Measurements from ENCODE around the gene SETX.

Gene SETX

GRCh38 chr9:132346177-132346576 is 8.6 kb downstream of the SETX start:
- TF ChIP-seq Cebpa-rat (IDR thresholded peaks at IDR 0.05) = no peak
- H3K9ac ChIP-seq = no peak overlapping the region
- no peaks in the 10 kb centered on the region for H3K27me3 ChIP-seq
- no peak overlapping the region for H3K4me2 ChIP-seq
- peaks cover 13 to 100% (median 79%) of the 10 kb centered on the region in 11 experiments; a peak in 20 of 22 replicates for H4K20me1 ChIP-seq
- H3K4me1 ChIP-seq = peaks cover 15 to 31% (median 26%) of the 10 kb centered on the region in 10 experiments
- no peaks in the 10 kb centered on the region for H3K9me3 ChIP-seq (replicated peaks in 1 of 11)
- H3K4me3 ChIP-seq = no peak overlapping the region
- H3K36me3 ChIP-seq = peaks cover 92 to 99% (median 94%) of the 10 kb centered on the region in 11 experiments
- H3K27ac ChIP-seq = no peak overlapping the region

GRCh38 chr9:132341177-132341840 is 13.5 kb downstream of the SETX start:
- Histone ChIP-seq H3K27me3 (no peaks in the 10 kb centered on the region), H3K9ac (no peak overlapping the region), H3K4me1 (no peaks in the 10 kb centered on the region), H3K36me3 (peaks cover 100% of the 10 kb centered on the region in 11 experiments), H4K20me1 (peaks cover 4 to 100% (median 86%) of the 10 kb centered on the region in 11 experiments; a peak in 18 of 22 replicates), H3K4me2 (no peak overlapping the region), H3K9me3 (replicated peaks in 1 of 11) (no peaks in the 10 kb centered on the region), H3K4me3 (no peak overlapping the region), H3K27ac (no peak overlapping the region)
- TF ChIP-seq Cebpa-rat (IDR thresholded peaks at IDR 0.05) = no peak

- Histone ChIP-seq H3K4me1 (no peaks in the 10 kb centered on the region), H3K4me3 (no peak overlapping the region), H3K36me3 (peaks cover 97 to 100% (median 100%) of the 10 kb centered on the region in 11 experiments)
Observed at GRCh38 chr9:132334364-132334763, 20.4 kb downstream of the SETX start.

DNA sequence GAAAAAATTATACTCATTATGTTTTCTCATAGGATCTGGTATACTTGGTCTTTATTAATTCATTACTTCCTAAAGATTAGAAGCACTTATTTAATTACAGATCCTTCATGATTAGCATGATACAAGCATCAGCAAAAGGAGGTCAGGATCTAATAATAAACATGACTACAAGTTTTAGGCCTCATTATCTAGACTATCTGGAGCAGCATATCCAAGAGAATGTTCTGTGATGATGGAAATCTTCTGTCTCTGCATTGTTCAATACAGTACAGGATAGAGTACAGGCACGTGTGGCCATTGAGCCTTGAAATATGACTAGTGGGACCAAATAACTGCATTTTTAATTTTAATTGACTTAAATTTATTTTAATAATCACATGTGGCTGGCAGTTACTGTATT is 21.2 kb downstream of the SETX start:
- no peaks in the 10 kb centered on the region for H3K27me3 ChIP-seq
- no peaks in the 10 kb centered on the region for H3K4me1 ChIP-seq
- no peak for TF ChIP-seq Cebpa-rat (IDR thresholded peaks at IDR 0.05)
- H3K4me3 ChIP-seq = no peak overlapping the region
- no peak overlapping the region for H3K27ac ChIP-seq
- H3K4me2 ChIP-seq = no peak overlapping the region
- H3K36me3 ChIP-seq = peaks cover 97 to 100% (median 100%) of the 10 kb centered on the region in 11 experiments
- H3K9me3 ChIP-seq (replicated peaks in 1 of 11) = no peaks in the 10 kb centered on the region
- peaks cover 0 to 92% (median 29%) of the 10 kb centered on the region in 11 experiments; a peak in 17 of 22 replicates for H4K20me1 ChIP-seq
- no peak overlapping the region for H3K9ac ChIP-seq

More at GRCh38 chr9:132334364-132334763, 20.4 kb downstream of the SETX start:
- peaks cover 0 to 94% (median 37%) of the 10 kb centered on the region in 11 experiments; a peak in 17 of 22 replicates for H4K20me1 ChIP-seq
- H3K4me2 ChIP-seq = no peak overlapping the region
- H3K27me3 ChIP-seq = no peaks in the 10 kb centered on the region
- H3K9me3 ChIP-seq (replicated peaks in 1 of 11) = no peaks in the 10 kb centered on the region
- TF ChIP-seq Cebpa-rat (IDR thresholded peaks at IDR 0.05) = no peak
- H3K9ac ChIP-seq = no peak overlapping the region
- no peak overlapping the region for H3K27ac ChIP-seq

DNA sequence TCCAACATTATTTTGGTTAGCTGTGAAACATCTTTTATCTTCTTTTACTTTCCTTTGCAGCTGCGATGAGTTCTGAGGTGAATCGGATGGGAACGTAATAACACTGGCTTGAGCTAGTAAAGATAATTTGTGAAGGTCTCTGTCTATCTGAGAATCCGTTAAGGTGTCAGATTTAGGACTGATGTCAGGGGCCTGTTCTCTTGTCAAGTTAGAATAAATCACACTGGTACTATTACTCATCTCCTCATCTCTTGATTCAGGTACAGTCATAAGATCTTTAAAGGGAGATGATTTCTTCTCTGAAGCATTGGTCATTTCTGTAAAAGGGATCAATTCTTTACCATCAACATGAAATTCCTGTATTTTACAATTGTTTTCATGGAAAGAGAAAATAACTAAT is 26.2 kb downstream of the SETX start:
- Histone ChIP-seq H3K36me3 (peaks cover 98 to 100% (median 100%) of the 10 kb centered on the region in 11 experiments), H3K9ac (no peak overlapping the region), H4K20me1 (peaks cover 7 to 86% (median 42%) of the 10 kb centered on the region in 11 experiments; a peak in 18 of 22 replicates), H3K9me3 (replicated peaks in 1 of 11) (0 out of 22 replicates have a peak, but pooled peaks cover 0 to 1% (median 0%) of the 10 kb centered on the region in 11 experiments), H3K27ac (no peak overlapping the region), H3K4me3 (no peak overlapping the region), H3K4me1 (no peaks in the 10 kb centered on the region), H3K4me2 (no peak overlapping the region), H3K27me3 (no peaks in the 10 kb centered on the region)
- no peak for TF ChIP-seq Cebpa-rat (IDR thresholded peaks at IDR 0.05)

GRCh38 chr9:132327537-132327936 is 27.2 kb downstream of the SETX start:
- H3K9ac ChIP-seq = no peak overlapping the region
- H4K20me1 ChIP-seq = peaks cover 7 to 88% (median 52%) of the 10 kb centered on the region in 11 experiments; a peak in 19 of 22 replicates
- H3K4me2 ChIP-seq = no peak overlapping the region
- H3K27me3 ChIP-seq = no peaks in the 10 kb centered on the region
- no peak overlapping the region for H3K4me3 ChIP-seq
- no peak overlapping the region for H3K27ac ChIP-seq
- TF ChIP-seq Cebpa-rat (IDR thresholded peaks at IDR 0.05) = no peak
- H3K4me1 ChIP-seq = no peaks in the 10 kb centered on the region
- 0 out of 22 replicates have a peak, but pooled peaks cover 0 to 5% (median 0%) of the 10 kb centered on the region in 11 experiments for H3K9me3 ChIP-seq (replicated peaks in 1 of 11)
- peaks cover 98 to 100% (median 100%) of the 10 kb centered on the region in 11 experiments for H3K36me3 ChIP-seq

- Histone ChIP-seq H3K27ac (no peak overlapping the region), H3K36me3 (peaks cover 97 to 100% (median 99%) of the 10 kb centered on the region in 11 experiments), H3K4me1 (peaks cover 0 to 14% (median 9%) of the 10 kb centered on the region in 10 experiments; a peak in 14 of 20 replicates), H3K9me3 (replicated peaks in 1 of 11) (0 out of 22 replicates have a peak, but pooled peaks cover 0 to 5% (median 0%) of the 10 kb centered on the region in 11 experiments), H3K4me3 (no peak overlapping the region), H3K4me2 (no peak overlapping the region), H3K9ac (no peak overlapping the region), H3K27me3 (no peaks in the 10 kb centered on the region), H4K20me1 (peaks cover 15 to 95% (median 76%) of the 10 kb centered on the region in 11 experiments; a peak in 20 of 22 replicates)
- no peak for TF ChIP-seq Cebpa-rat (IDR thresholded peaks at IDR 0.05)
Observed at GRCh38 chr9:132324425-132324824, 30.4 kb downstream of the SETX start.

GRCh38 chr9:132319421-132320110 is 35.2 kb downstream of the SETX start:
- Histone ChIP-seq H3K9me3 (replicated peaks in 1 of 11) (0 out of 22 replicates have a peak, but pooled peaks cover 0 to 5% (median 0%) of the 10 kb centered on the region in 11 experiments), H3K27ac (no peak overlapping the region), H3K4me2 (peak overlapping the region in 7 of 11 experiments; percentile 22 to 63 (median 36); a peak in 11 of 22 replicates), H3K27me3 (no peaks in the 10 kb centered on the region), H3K4me1 (peaks cover 0 to 29% (median 23%) of the 10 kb centered on the region in 10 experiments; a peak in 15 of 20 replicates), H4K20me1 (peaks cover 40 to 99% (median 96%) of the 10 kb centered on the region in 11 experiments; a peak in 21 of 22 replicates), H3K9ac (no peak overlapping the region), H3K36me3 (peaks cover 90 to 100% (median 96%) of the 10 kb centered on the region in 11 experiments), H3K4me3 (no peak overlapping the region)
- no peak for TF ChIP-seq Cebpa-rat (IDR thresholded peaks at IDR 0.05)

DNA sequence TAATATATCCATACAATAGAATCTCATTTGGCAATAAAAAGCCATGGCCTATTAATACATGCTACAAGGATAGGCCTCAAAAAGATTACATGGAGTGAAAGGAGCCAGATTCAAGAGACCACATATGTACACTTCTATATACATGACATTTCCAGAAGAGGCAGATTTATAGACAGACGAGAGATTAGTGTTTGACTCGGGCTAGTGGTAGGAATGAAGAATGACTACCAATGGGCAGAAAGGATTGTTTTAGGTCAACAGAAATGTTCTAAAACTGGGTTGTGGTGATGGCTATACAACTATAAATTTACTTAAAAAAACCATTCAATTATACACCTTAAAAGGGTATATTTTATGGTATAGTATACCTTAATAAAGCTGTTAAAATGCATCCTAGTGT is 41.9 kb downstream of the SETX start:
- no peak overlapping the region for H3K27ac ChIP-seq
- peaks cover 48 to 99% (median 93%) of the 10 kb centered on the region in 11 experiments; a peak in 21 of 22 replicates for H4K20me1 ChIP-seq
- no peak overlapping the region for H3K4me2 ChIP-seq

More for the DNA sequence above, 41.9 kb downstream of the SETX start:
- Histone ChIP-seq H3K4me1 (peaks cover 0 to 1% (median 0%) of the 10 kb centered on the region in 10 experiments; a peak in 1 of 20 replicates), H3K36me3 (peaks cover 83 to 100% (median 96%) of the 10 kb centered on the region in 11 experiments), H3K9me3 (replicated peaks in 1 of 11) (peaks cover 0 to 6% (median 0%) of the 10 kb centered on the region in 11 experiments; a peak in 1 of 22 replicates), H3K4me3 (no peak overlapping the region), H3K27me3 (no peaks in the 10 kb centered on the region), H3K9ac (no peak overlapping the region)
- TF ChIP-seq Cebpa-rat (IDR thresholded peaks at IDR 0.05) = no peak

All from BLaER1 treated with 17β-estradiol and CSF1 and Interleukin-3, amounts not matched to agents 10 nM and 100 nM (cell line).